Right lobe of liver (tissue), 4 donors: ENCODE measurements around the gene APP.

Source experiments
- CTCF ChIP-seq, 4 donors: fragments of 200-600 bp in 3 of 4; fragments of 450-650 bp in 1 of 4; IDR thresholded peaks; one replicate each; pipeline versions ENCODE4 v1.5.1 to v1.8.0; 2016 to 2022; ENCODE audit warnings: antibody characterized with exemption in 4 of 4, mild to moderate bottlenecking in 2 of 4
- POLR2A ChIP-seq: fragments of 450-650 bp; IDR thresholded peaks from one replicate; pipeline ENCODE4 v1.6.1; 2017; ENCODE audit warnings: antibody characterized with exemption, mild to moderate bottlenecking
- donor health status: DM: no; HTN: no; CAD: no.
- donor health status: DM: no; HTN: no; CAD: no.
- donor health status: DM: no; HTN: yes; CAD: no.

GRCh38 chr21:26210614-26211013, 40.0 kb upstream of the APP start:
- no peak for TF ChIP-seq CTCF (IDR thresholded peaks at IDR 0.05)
- TF ChIP-seq POLR2A = no peak
